Osteoblast (primary cell): Measurements from ENCODE around the gene NOP14. TPM values are rescaled to one million over a fixed set of nuclear protein-coding genes. Genes with fewer than 3 reads are reported as not detected.
A peak's percentile ranks its signal among the peaks of the same experiment; 100 is the strongest.

Experiments
- DNase-seq: peaks from one replicate; pipeline ENCODE4 v3.0.0; 2011; ENCODE audit warnings: low spot score, mixed read lengths; ENCODE audit not compliant: insufficient read length; ENCODE audit errors: missing footprints
- H2AFZ ChIP-seq: 2 replicates; pipeline ENCODE4 v1.6.0; 2011; ENCODE audit warnings: mild to moderate bottlenecking, low read length
- H3K27ac ChIP-seq: 2 replicates; pipeline ENCODE4 v1.5.1; 2011; ENCODE audit warnings: mild to moderate bottlenecking, low read depth, low read length, moderate library complexity
- H3K27me3 ChIP-seq: 2 replicates; pipeline ENCODE4 v1.6.0; 2012; ENCODE audit warnings: mild to moderate bottlenecking, control low read depth, inconsistent platforms, low read length, moderate library complexity; ENCODE audit not compliant: insufficient read depth
- H3K36me3 ChIP-seq: 2 replicates; pipeline ENCODE4 v1.5.1; 2011; ENCODE audit warnings: mild to moderate bottlenecking, low read length, control low read depth, moderate library complexity; ENCODE audit not compliant: insufficient read depth
- H3K4me1 ChIP-seq: 2 replicates; pipeline ENCODE4 v1.5.1; 2011; ENCODE audit warnings: mild to moderate bottlenecking, low read length, control low read depth, moderate library complexity; ENCODE audit not compliant: insufficient read depth
- H3K4me2 ChIP-seq: 2 replicates; pipeline ENCODE4 v1.6.0; 2011; ENCODE audit warnings: mild to moderate bottlenecking, low read length; ENCODE audit not compliant: insufficient read depth
- H3K4me3 ChIP-seq: fragments of 200-600 bp; sonication (generic); 3 replicates; pipeline ENCODE4 v1.5.1; 2012; ENCODE audit warnings: mild to moderate bottlenecking, low read length, inconsistent platforms; ENCODE audit not compliant: insufficient read depth
- H3K79me2 ChIP-seq: 2 replicates; pipeline ENCODE4 v1.6.0; 2012; ENCODE audit warnings: mild to moderate bottlenecking, low read length, control low read depth, inconsistent platforms; ENCODE audit not compliant: insufficient read depth
- H3K9me3 ChIP-seq: 2 replicates; pipeline ENCODE4 v1.5.1; 2011; ENCODE audit warnings: low read depth, low read length, control low read depth
- H4K20me1 ChIP-seq: 2 replicates; pipeline ENCODE4 v1.6.0; 2012; ENCODE audit warnings: mild to moderate bottlenecking, low read length, control low read depth; ENCODE audit not compliant: insufficient read depth
- total RNA-seq: library from RNA; depleted of rRNA; stranded (reverse); fragments of >200 nt; gene quantifications from 2 replicates; pipeline ENCODE4 v1.2.3, GENCODE V29; 2012
- TF ChIP-seq, protein P1 (sequence below): IDR thresholded peaks from 2 replicates; pipeline ENCODE4 v1.5.1; 2011; ENCODE audit warnings: mild to moderate bottlenecking, low read depth, low read length, moderate library complexity; ENCODE audit errors: extremely low read depth

NOP14 gene
- total RNA-seq, 1 donor: 30.0 TPM

DNA sequence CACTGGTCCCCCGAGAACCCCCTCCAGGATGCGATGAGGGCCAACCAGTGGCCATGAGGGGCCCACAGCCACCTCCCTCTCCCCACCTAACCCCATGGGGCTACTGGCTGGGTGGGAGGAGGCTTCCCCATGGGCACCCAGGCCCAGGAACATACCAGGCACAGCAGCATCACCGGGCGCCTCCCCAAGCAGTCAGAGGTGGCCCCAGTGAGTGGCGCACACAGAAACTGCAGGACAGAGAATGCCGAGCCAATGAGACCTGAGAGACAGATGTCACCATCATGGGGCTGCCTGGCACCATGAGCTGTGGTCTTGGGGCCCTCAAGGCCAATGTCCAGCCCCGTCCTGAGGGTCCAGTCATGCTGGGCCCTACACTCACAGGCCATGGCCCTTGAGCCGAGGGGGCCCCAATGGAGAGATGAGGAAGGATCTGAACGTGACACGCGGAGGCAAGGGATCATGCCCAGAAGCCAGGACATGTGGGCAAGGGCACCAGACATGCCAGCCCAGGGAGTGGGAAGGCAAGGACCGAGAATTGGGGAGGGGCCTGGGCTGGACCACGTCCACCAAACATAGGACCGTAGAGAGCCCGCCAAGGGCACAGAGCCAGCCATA, 30.1 kb downstream of the NOP14 start:
- peaks cover 29% of the 10 kb centered on the region for H4K20me1 ChIP-seq
- H3K27ac ChIP-seq: peak overlapping the region; percentile 3
- no peaks in the 10 kb centered on the region for H3K9me3 ChIP-seq
- H3K36me3 ChIP-seq: peaks cover 46% of the 10 kb centered on the region
- TF ChIP-seq, protein P1, sequence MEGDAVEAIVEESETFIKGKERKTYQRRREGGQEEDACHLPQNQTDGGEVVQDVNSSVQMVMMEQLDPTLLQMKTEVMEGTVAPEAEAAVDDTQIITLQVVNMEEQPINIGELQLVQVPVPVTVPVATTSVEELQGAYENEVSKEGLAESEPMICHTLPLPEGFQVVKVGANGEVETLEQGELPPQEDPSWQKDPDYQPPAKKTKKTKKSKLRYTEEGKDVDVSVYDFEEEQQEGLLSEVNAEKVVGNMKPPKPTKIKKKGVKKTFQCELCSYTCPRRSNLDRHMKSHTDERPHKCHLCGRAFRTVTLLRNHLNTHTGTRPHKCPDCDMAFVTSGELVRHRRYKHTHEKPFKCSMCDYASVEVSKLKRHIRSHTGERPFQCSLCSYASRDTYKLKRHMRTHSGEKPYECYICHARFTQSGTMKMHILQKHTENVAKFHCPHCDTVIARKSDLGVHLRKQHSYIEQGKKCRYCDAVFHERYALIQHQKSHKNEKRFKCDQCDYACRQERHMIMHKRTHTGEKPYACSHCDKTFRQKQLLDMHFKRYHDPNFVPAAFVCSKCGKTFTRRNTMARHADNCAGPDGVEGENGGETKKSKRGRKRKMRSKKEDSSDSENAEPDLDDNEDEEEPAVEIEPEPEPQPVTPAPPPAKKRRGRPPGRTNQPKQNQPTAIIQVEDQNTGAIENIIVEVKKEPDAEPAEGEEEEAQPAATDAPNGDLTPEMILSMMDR: no peak
- H3K4me3 ChIP-seq: peak overlapping the region; percentile 75
- peak; percentile 81 for DNase-seq
- peaks cover 25% of the 10 kb centered on the region for H3K79me2 ChIP-seq
- H3K27me3 ChIP-seq: no peaks in the 10 kb centered on the region
- H3K4me2 ChIP-seq: peak overlapping the region; percentile 82
- no peak overlapping the region for H2AFZ ChIP-seq
- peaks cover 29% of the 10 kb centered on the region for H3K4me1 ChIP-seq

DNA sequence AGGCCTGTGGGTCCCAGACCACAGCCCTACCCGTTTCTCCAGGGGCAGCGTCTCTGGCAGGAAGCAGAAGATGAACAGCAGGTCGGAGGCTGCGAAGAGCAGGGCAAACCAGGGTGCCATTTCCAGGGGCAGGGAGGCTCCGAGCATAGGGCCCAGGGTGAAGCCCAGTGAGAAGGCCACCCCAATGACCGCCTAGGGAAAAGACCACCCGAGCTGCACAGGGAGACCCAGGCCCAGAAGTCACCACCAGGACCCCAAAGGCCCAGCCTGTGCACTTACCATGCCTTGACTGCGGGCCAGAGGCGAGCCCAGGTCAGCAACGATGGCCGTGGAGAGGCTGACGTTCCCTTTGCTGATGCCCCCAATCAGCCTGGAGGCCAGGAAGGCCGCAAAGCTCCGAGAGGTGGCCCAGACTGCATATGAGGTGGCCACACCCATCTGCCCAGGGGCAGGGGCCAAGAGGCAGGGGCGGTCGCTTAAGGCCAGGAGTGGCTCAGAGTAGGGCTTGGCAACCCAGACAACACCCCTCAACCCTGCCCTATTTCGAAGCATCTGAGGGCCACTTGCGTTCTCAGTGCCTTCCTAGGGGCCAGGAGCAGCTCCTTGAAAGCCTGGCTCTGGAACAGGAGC, 30.8 kb downstream of the NOP14 start:
- TF ChIP-seq, protein P1: no peak
- H3K4me2 ChIP-seq: peak overlapping the region; percentile 82
- H3K27ac ChIP-seq: peak overlapping the region; percentile 3
- H3K4me1 ChIP-seq: peaks cover 26% of the 10 kb centered on the region
- H3K9me3 ChIP-seq: no peaks in the 10 kb centered on the region
- no peaks in the 10 kb centered on the region for H3K27me3 ChIP-seq
- peaks cover 26% of the 10 kb centered on the region for H4K20me1 ChIP-seq
- peaks cover 25% of the 10 kb centered on the region for H3K79me2 ChIP-seq
- H3K4me3 ChIP-seq: peak overlapping the region; percentile 75
- H3K36me3 ChIP-seq: peaks cover 46% of the 10 kb centered on the region
- no peak overlapping the region for H2AFZ ChIP-seq
- DNase-seq: no peak

DNA sequence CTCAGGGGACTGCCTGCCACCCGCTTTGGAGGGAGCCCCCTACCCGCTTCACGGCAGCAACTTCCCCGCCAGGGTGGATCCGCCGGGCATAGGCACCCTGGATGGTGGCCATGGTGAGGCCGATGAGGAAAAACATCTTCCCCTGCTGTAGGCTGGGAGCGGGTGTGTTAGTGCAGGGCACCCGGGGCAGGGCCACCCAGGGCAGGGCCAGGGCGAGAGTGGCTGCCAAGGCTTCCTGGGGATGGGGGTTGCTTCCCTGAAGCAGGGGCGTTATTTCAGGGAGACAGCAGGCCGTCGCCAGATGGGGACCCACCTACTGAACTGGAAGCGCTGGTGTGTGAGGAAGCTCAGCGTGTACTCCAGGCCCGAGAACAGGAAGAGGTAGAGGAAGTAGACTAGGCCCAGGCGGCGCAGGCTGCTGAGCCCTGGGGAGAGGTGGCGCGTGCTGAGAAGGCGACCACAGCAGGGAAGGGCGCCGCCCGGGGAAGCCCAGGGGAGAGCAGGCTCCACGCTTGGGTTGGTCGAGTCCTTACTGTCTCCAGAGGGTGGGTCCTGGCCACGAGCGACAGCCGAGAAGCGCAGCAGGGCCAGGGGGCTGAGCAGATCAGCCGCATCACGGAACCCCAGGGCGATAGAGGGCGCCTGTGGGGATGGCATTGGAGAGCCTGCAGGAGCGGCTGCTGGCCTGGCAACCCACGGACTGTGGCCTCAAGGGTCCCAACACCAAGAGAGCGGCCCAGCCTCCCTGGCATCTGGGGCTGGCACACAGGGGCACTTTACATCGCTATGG, 31.5 kb downstream of the NOP14 start:
- H3K36me3 ChIP-seq: peaks cover 50% of the 10 kb centered on the region
- H3K4me2 ChIP-seq: no peak overlapping the region
- no peak overlapping the region for H3K27ac ChIP-seq
- H3K4me3 ChIP-seq: no peak overlapping the region
- H3K27me3 ChIP-seq: no peaks in the 10 kb centered on the region
- peaks cover 25% of the 10 kb centered on the region for H4K20me1 ChIP-seq
- TF ChIP-seq, protein P1: no peak
- H2AFZ ChIP-seq: no peak overlapping the region
- H3K79me2 ChIP-seq: peaks cover 28% of the 10 kb centered on the region
- H3K4me1 ChIP-seq: peaks cover 19% of the 10 kb centered on the region
- DNase-seq: peak; percentile 86
- no peaks in the 10 kb centered on the region for H3K9me3 ChIP-seq
